LoVo (cell line): ENCODE results near the gene NCAM2.
"Not testable (repeated sequence)": the region's sequence is repeated elsewhere in the genome, so short reads cannot be mapped to it uniquely, and the experiment has no call there.

Experiments
- DNase-seq: peaks from one replicate; pipeline ENCODE4 v3.0.0-alpha.2; 2016; ENCODE audit warnings: low spot score

Gene NCAM2

GRCh38 chr21:21103692-21104091, 105.5 kb downstream of the NCAM2 start:
- DNase-seq: no peak

- no peak for DNase-seq
Observed at GRCh38 chr21:21109736-21110135, 111.5 kb downstream of the NCAM2 start.

GRCh38 chr21:21111309-21111920, 113.2 kb downstream of the NCAM2 start:
- DNase-seq: no peak

- no peak for DNase-seq
Observed at GRCh38 chr21:21114461-21114860, 116.3 kb downstream of the NCAM2 start.

- DNase-seq: no peak
Observed at GRCh38 chr21:21119091-21119490, 120.9 kb downstream of the NCAM2 start.

- no peak for DNase-seq
Observed at GRCh38 chr21:21122680-21123079, 124.5 kb downstream of the NCAM2 start.

- DNase-seq: no peak
Observed at GRCh38 chr21:21132390-21132789, 134.2 kb downstream of the NCAM2 start.

- DNase-seq: no peak
Observed at GRCh38 chr21:21137986-21138385, 139.8 kb downstream of the NCAM2 start.

- DNase-seq: no peak
Observed at GRCh38 chr21:21146587-21147373, 148.6 kb downstream of the NCAM2 start.

- DNase-seq: no peak
Observed at GRCh38 chr21:21147374-21147745, 149.2 kb downstream of the NCAM2 start.

- DNase-seq: no peak
Observed at GRCh38 chr21:21148009-21148408, 149.8 kb downstream of the NCAM2 start.

GRCh38 chr21:21148514-21148913, 150.3 kb downstream of the NCAM2 start:
- DNase-seq: no peak

- not testable (repeated sequence) for DNase-seq
Observed at GRCh38 chr21:21149445-21149844, 151.2 kb downstream of the NCAM2 start.

GRCh38 chr21:21151231-21151630, 153.0 kb downstream of the NCAM2 start:
- DNase-seq: no peak

- DNase-seq: no peak
Observed at GRCh38 chr21:21156397-21156796, 158.2 kb downstream of the NCAM2 start.

- DNase-seq: no peak
Observed at GRCh38 chr21:21156957-21157356, 158.7 kb downstream of the NCAM2 start.

GRCh38 chr21:21158376-21158918, 160.2 kb downstream of the NCAM2 start:
- DNase-seq: no peak

- no peak for DNase-seq
Observed at GRCh38 chr21:21159253-21159899, 161.2 kb downstream of the NCAM2 start.

- DNase-seq: no peak
Observed at GRCh38 chr21:21162786-21163185, 164.6 kb downstream of the NCAM2 start.

- peak; percentile 25 for DNase-seq
Observed at GRCh38 chr21:21163904-21164303, 165.7 kb downstream of the NCAM2 start.

GRCh38 chr21:21165063-21165645, 166.9 kb downstream of the NCAM2 start:
- DNase-seq: no peak

- no peak for DNase-seq
Observed at GRCh38 chr21:21174676-21175075, 176.5 kb downstream of the NCAM2 start.
